Stimulated activated CD8-positive, alpha-beta memory T cell treated with anti-CD3 and anti-CD28 coated beads, Interleukin-2, amount 100 ng/mL, for 48 hours (primary cell): ENCODE measurements around the gene CHP1.
"Not testable (repeated sequence)": the region's sequence is repeated elsewhere in the genome, so short reads cannot be mapped to it uniquely, and the experiment has no call there.

Source experiments
- DNase-seq, 2 donors: peaks; one replicate each; pipeline ENCODE4 v3.0.0-alpha.2; 2020; ENCODE audit warnings: low read depth in 2 of 2

Gene CHP1

GRCh38 chr15:41256577-41257038, 25.5 kb downstream of the CHP1 start:
- no peak for DNase-seq

GRCh38 chr15:41258750-41259471, 27.8 kb downstream of the CHP1 start:
- no peak for DNase-seq

- no peak for DNase-seq
Observed at GRCh38 chr15:41259546-41260189, 28.6 kb downstream of the CHP1 start.

GRCh38 chr15:41260924-41261323, 29.9 kb downstream of the CHP1 start:
- DNase-seq = not testable (repeated sequence)

GRCh38 chr15:41262571-41262970, 31.5 kb downstream of the CHP1 start:
- DNase-seq = no peak

GRCh38 chr15:41263891-41264351, 32.9 kb downstream of the CHP1 start:
- no peak for DNase-seq

- no peak for DNase-seq
Observed at GRCh38 chr15:41269887-41270286, 38.8 kb downstream of the CHP1 start.

GRCh38 chr15:41276831-41277230, 45.8 kb downstream of the CHP1 start:
- no peak for DNase-seq

GRCh38 chr15:41278319-41278718, 47.3 kb downstream of the CHP1 start:
- no peak for DNase-seq

GRCh38 chr15:41279535-41280283, 48.6 kb downstream of the CHP1 start:
- no peak for DNase-seq

- no peak for DNase-seq
Observed at GRCh38 chr15:41281236-41281635, 50.2 kb downstream of the CHP1 start.

- not testable (repeated sequence) for DNase-seq
Observed at GRCh38 chr15:41282436-41282835, 51.4 kb downstream of the CHP1 start.

GRCh38 chr15:41282980-41283652, 52.0 kb downstream of the CHP1 start:
- DNase-seq = not testable (repeated sequence)

GRCh38 chr15:41283653-41284426, 52.8 kb downstream of the CHP1 start:
- DNase-seq = peak; percentile 96

GRCh38 chr15:41284427-41285177, 53.5 kb downstream of the CHP1 start:
- DNase-seq = no peak

GRCh38 chr15:41285285-41285684, 54.2 kb downstream of the CHP1 start:
- DNase-seq = no peak

GRCh38 chr15:41286665-41287333, 55.7 kb downstream of the CHP1 start:
- DNase-seq = no peak

- DNase-seq = no peak
Observed at GRCh38 chr15:41288464-41288863, 57.4 kb downstream of the CHP1 start.

- no peak for DNase-seq
Observed at GRCh38 chr15:41289953-41290352, 58.9 kb downstream of the CHP1 start.
